NCI-H460 (cell line): ENCODE data around the gene RPS21. TPM values are rescaled to one million over a fixed set of nuclear protein-coding genes. Genes with fewer than 3 reads are reported as not detected.
A peak's percentile ranks its signal among the peaks of the same experiment; 100 is the strongest.

Experiments used
- DNase-seq: peaks from one replicate; pipeline ENCODE4 v3.0.0-alpha.2; 2016; ENCODE audit warnings: low read depth; ENCODE audit errors: extremely low read depth
- total RNA-seq: library from RNA; depleted of rRNA; stranded (reverse); fragments of >200 nt; shearing (Covaris generic); gene quantifications from 2 replicates; pipeline ENCODE4 v1.2.3, GENCODE V29; 2014

RPS21 gene
- total RNA-seq, 1 experiment from 2014 or later: 1,943 TPM

DNA sequence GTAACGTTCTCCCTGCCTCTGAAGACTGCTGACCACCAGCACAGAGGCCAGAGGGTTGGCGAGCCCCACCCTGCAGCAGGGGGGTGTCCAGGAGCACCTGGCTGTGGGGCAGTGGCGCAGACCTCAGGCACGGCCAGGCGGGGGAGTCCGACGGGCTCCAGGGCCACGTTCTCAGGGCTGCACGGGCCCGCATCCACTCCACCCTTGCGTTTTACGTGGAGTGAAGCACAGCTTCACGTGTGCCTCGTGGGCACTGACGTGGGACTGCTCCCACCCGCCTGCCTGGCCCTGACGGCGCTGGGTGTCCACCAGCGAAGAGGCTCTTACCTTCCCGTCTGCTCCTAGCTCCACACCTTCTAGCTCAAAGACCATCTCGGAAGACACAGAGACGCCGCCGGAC is 6.9 kb downstream of the RPS21 start:
- DNase-seq: no peak

DNA sequence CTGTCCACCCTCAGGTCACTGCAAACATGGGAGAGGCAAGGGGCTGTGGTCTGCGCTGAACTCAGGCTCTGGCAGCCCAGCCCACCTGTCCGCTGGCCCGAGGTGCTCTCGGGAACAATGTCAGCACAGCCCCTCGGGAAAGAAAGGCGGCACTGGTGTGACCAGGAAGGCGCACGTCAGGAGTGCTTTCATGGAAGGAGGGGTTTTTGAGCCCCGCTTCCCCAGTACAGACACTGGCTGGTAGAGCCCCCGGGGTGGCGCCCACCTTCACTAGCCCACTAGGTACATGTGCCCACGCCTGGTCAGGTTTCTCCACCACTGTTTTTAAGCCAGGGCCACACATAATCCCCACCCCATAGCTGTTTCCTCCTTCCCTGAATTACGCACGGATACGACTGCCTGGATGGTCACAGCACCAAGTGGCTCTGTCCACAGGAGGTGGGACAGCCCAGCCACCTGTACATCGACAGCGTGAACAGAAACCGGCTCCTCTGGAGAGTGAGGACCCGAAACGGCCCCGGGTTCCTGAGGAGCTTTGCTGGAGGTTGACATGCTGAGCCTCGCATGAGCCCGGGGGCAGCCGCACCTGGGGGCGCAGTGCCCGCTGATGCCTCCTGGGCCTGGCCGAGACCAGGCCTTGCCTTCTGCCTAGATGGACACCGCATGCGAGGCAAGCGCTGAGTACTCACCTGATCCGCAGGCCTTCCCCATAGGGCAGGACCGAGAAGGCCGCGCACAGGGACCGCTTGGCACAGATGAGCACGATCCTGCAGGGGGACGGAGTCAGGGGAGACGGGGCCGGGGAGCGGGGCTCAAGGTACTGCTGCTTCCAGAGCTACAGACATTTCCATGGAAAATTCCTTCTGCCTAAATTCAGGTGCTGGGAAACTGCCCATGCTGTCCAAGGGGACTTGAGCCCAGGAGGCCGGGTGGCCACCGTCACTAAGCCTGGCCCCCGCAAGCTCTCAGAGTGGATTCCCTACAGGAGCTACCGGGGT is 7.6 kb downstream of the RPS21 start:
- DNase-seq: no peak

DNA sequence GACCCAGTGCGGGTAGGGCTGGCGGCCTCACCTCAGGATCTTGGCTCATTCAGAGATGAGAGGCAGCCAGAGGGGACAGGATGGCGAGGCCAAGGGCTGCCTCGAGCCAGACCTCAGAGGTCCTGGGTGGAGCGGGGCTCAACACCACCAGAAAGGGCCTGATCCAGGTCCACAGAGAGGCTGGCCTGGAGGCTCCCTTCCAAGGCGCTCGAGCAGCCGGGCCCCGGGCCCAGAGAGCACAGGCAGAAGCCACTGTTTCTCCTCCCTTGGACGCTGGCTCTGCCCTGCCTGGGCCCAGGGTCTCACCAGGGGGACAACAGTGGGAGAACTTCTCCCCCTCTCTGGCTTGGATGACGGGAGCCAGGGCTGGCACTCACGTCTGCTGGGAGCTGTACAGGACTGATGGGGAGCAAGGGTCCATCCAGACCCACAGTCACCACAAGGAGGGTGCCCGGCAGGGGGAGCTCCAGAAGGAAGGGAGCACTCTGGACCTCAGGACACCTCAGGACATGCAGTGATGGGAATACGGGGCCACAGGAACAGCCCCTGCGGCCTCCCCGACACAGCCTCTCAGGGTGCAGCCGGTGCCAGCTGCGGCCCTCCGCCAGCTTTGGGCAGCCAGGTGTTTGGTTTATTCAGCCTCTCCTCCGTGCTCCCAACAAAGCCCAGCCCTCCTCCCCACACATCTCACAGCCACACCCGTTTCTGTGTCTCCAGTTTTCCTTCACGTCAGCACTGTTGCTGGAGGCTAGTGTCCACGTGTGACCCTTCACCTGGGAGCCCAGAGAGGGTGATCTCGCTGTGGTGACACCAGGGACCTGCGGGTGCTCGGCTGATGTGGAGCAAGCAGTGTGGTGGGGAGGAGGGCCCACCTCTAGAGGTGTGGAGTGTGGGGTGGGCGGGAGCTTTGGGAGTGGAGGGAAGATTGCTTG is 8.7 kb downstream of the RPS21 start:
- no peak for DNase-seq

DNA sequence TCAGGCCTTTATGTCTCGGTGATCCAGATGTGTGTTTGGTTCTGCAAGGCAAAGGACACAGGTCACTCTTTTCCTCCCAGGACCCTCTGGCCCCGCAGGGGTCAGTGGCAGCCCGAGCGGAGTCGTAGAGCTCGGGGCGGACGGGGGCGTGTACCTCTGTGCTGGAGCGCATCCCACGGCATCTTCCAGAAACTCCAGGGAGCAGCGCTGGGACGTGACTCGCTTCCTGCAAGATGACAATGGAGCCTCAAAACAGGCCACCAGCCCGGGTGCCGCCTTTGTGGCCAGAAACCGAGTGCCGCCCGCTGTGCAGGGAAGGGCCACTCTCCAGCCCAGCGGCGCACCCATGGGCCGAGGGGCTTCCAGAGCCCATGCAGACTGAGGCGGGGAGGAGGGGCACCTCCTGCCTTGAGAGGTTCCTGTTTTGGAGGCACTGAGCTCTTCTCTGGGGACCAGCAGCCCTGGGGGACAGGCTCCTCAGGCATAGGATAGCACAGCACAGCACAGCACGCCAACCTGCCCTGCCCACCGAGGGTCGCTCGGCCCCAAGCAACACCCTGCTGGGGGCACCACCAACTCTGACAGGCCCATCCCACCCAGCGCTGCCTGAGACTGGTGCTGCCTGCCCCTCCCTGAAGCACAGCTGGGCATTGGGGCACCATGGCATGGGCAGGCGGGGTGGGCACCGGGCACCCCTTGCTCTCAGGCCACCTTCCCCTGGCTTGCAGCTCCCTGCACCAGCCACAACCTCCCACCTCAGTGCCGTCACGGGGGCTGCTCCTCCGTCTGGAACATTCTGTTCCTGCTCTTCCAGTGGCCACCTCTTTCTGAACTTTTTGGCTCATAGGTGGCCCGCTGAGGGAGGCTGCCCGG is 9.7 kb downstream of the RPS21 start:
- DNase-seq: no peak

DNA sequence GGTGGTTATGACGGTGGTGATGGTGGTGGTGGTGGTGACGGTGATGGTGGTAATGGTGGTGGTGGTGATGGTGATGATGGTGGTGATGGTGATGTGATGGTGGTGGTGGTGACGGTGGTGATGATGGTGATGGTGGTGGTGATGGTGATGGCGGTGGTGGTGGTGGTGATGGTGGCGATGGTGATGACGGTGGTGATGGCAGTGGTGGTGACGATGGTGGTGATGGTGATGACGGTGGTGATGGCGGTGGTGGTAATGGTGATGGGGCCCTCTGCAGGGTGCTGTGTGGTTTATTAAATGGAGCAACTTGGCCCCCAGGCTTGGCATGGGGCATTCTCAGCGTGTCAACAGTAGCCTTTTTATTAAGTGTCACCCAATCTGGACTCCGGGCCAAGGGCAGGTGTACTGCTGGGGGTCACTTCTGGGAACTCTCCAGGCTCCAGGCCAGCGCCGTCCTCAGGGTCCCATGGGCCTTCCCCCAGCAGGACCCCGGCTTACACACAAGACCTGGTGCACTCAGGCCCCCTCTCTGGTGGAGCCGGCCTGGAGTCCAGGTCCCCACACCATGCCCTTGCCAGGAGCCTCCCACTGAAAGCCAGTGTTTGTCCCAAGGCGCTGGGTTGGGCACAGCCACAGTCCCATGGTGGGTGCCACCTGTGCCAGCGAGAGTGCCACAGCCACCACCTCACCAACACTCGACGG is 11.4 kb downstream of the RPS21 start:
- no peak for DNase-seq

DNA sequence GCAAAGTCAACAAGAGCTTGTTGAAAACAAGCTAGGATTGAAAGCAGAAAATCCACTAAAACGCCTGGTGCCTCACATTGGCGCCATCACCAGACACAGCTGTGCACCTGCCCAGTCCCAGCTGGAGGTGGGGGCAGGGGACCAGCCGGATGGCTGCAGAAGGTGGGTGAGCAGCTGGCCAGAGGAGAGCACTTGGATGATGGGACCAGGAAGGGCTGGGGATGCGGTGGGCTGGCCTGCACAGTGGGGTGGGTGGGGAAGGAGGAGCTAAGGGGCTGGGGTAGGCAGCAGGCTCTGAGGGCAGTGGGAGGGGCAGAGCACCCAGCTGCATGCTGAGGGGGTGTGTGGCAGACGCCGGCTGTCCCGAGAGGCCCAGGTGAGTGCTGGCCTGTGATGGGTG is 13.1 kb downstream of the RPS21 start:
- no peak for DNase-seq

DNA sequence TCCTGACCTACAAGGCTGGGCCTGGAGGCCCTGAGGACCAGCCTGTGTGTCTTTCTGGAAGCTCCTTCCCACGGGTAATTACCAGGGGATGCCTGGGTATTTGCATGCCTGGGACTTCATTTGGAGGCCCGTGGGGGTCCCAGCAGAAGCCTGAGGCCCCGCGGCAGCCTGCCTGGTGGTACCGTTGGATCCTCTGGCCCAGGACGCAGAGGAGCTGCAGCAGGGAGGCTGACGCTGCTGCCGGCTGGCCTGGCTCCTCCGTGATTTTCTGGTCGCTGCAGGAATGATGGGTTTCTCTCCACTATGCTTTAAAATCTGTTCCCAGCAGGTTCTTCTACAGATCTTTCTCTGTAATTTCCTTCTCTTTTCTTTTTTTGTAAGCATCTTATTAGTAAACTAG is 13.6 kb downstream of the RPS21 start:
- DNase-seq: no peak

DNA sequence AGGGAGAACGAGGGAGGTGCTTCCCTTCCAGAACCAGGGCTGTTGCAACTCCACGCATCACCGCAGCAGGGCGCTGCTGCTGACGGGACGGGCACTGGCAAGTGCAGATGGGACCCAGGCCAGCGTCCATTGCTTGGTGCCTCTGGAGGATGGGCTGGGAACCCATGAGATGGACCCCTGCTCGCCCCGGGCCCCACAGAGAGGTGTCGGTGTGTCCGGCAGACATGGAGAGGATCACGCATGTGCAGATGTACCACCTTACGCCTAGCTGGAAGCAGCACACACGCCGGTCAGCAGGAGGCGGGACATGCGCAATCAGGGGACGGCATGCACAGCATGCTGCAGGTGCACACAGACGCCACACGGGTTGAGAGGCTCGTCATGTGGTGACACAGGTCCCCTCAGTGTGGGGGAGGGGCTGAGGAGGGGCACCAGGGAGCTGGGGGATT is 14.5 kb downstream of the RPS21 start:
- no peak for DNase-seq

DNA sequence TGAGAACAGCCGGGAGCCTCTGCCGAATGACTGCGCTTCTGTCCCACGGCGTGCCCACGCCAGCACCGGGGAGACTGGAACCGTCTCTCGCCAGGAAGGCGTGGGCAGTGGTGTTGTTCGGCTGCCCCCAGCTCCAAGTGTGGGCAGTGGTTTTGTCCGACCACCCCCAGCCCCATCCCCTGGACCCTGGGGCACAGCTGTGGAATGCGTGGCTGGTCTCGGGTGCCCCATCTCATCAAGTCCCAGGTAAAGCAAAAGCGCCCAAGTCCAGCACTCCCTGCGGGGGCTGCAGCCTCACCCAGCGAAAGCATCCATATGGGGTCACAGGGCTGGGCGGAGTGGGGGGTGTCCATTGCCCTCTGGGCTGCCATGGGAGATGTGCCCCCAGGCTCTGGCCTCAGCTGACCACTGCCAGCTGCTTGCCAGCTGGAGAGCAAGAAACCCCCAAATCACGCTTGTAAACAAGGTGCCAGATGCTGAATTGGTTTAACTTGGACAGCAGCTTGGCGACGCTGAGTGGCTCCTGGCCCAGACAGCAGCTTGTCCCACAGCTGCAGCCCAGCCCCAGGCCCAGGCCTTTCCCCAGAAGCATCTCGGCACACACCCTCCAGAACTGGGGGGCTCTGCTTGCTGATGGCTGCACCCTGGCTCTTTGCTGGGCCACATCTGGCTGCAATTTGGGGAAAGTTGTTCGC is 15.7 kb downstream of the RPS21 start:
- no peak for DNase-seq

DNA sequence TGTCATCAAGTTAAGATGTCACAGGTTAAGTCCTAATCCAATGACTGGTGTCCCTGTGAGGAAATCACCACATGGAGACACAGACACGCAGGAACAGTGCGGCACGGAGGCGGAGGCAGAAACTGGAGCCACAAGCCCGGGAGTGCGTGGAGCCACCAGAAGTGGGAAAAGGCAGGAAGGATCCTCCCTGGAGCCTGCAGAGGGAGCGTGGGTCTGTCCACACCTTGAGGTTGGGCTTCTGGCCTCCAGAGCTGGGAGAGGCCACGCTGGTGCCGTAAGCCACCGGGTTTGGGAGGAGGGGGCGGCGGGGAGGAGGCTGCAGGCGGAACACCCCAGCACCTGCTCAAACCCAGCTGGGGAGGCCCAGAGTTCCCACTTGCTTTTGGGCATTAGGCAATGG is 16.4 kb downstream of the RPS21 start:
- no peak for DNase-seq

DNA sequence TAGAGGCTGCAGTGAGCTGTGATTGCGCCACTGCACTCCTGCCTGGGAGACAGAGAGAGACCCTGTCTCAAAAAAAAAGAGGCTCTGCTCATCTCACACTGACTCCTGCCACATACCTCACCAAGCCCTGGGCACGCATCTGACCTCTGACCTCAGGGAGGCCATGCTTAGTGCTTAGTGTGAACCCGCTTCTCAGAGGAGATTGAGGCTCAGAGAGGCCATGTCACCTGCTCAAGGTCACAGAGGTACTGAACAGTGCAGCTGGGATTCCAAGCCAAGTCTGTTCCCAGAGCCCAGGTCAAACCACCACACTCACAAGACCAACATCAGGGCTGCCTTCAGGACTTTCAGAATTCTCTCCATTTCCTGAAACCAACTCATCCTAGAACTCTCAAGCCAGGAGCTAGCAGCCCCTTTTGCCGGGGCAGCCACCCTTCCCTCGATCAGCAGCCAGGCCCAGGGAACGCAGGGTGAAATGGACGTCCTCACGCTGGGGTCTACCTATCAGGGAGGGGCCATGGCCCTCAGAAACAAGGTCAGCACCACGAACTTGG is 17.3 kb downstream of the RPS21 start:
- DNase-seq: no peak

DNA sequence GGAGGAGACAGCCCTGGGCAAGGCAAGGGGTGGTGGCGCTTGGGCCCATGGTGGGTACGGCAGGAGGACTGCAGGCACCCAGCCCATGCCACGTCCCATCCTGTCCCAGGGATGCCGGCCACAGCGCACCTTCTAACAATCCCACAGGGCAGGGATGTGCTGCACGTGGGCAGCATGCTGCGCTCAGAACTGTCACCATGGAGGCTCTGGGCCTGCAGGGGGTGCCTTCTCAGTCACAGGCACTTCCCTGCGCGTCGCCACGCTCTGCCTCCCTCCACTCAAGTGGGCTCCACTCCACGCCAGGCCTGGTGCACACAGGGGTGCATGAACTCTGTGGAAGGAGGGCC is 17.8 kb downstream of the RPS21 start:
- no peak for DNase-seq

DNA sequence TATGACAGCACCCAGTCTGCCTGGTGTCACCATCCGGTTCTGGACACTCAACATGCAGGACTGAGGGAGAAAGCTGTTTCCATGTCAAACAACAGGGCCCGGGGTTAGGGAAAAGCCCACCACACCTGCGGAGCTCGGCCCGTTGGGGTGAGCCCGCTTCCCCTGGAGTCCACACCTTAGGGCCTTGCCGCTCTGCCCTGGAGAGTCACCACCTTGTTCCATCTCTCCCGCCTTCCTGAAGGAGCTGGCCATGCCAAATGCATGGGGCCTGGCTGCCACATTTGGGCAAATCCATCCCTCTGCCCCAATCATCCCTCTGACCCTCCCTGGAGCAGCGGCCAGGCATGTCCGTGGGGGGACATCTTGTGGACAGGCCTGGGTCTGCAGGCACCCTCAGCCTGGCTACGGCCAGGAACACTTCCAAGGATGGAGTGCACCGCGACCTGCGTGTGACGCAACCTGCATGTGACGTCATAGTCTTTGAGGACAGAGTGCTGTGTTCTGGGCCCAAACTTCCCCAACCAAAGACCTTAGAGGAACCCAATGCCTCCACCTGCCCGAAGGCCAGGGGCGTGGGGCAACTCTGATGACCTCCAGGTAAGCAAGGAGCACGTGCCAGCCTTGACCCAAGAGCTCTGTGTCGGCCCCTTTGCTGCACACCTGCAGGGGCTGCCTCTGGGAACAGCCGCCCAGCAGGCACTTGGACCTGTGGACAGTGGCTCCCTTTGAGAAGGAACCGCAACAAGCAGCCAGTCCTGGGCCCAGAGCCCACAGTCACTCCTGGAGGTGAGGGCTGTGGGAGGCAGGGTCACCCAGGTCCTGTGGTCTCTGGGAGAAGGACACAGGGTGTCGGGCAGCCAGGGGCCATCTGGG is 18.4 kb downstream of the RPS21 start:
- peak; percentile 35 for DNase-seq

DNA sequence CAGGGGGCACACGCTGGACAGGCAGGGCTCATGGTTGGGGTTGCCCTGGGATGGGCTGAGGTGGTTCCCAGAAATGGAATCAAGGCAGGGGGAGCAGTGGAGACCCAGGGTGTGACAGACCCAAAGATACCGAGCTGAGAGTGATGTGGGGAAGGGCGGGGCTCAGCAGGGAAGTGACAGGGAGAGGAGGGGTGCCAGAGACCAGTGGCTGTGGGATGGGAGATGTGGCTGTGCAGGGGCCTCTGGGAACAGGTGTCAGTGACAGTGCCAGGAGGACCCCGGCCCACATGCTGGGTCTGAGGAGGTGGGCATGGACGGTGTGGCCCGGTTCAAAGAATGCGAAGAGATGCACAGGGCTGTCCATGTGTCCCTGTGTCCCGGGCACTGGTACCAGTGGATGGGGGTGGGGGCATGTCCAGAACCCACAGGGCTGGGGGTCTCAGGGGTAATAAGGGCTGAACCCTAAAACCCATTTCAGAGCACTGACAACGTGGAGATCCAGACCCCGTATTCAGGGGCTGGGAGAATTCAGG is 19.1 kb downstream of the RPS21 start:
- no peak for DNase-seq

DNA sequence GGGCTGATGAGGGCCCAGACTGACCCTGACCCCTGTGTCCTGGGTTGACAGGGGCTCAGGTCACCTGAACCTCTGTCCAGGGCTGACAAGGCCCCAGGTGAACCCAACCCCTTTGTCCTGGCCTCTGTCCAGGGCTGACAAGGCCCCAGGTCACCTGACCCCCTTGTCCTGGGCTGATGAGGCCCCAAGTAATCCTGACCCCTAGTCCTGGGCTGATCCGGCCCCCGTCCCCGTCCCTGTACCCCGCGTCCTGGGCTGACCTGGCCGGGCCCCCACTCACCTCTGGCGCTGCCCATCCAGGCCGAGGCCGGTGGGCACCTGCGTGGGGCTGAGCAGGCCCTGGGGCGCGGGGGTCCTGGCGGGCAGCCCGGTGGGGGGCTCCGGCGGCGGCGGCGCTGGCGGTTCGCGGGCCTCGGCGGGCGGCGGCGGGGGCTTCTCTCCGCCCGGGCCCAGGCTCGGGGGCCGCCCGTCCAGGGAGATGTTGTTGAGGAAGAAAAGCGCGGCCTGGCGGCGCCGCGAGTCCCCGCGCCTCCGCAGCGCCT is 19.8 kb downstream of the RPS21 start:
- DNase-seq: no peak

DNA sequence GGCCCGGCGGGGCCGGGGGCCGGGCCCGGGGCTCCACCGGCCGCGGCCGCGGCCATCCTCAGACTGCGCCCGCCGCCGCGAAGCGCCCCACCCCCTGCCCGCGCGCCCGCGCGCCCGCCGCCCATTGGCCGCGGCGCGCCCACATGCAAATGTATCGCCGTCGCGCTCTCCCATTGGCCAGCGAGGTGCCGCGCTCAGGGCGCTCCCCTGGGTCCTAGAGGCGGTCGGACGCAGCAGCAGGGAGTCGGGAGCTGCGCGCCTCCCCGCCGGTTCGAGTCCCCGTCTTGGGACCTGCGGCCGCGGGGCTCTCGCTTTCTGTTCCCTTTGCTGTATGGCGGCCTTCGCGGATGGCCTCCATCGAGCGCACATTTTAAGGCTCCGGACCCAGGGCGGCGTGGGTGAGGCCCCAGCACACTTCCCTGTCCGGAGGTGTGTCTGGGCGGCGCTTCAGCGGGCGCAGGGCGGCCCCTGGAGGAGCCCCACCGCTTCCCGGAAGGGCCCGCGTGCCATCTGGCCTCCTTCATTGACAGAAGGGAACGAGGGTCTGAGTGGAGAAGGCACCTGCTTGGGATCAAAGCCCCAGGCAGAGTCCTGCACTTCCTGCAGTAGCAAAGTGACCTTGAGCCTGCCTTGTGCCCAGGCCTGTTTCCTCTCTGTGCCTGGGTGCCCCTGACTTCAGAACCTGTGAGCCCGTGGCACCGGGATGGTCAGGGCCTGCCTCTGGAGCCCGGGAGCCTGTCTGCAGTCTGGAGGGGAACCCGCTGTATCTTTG is 20.5 kb downstream of the RPS21 start, which contains the start of gene CABLES2:
CABLES2 (minus strand) TSS at position 65 of the 772 bp plus-strand sequence; CDS start at position 56, 9 bp downstream.
- DNase-seq: peak; percentile 93
